GM19324 (cell line): ENCODE results near the gene RHNO1.
"Not testable (repeated sequence)": the region's sequence is repeated elsewhere in the genome, so short reads cannot be mapped to it uniquely, and the experiment has no call there.

ENCODE experiments used
- ATAC-seq: cut with Tn5 transposase; IDR thresholded peaks from one replicate; pipeline ENCODE4 v1.9.1; 2021; ENCODE audit warnings: mild to moderate bottlenecking, moderate library complexity; ENCODE audit not compliant: unreplicated experiment, low FRiP score

The RHNO1 gene

GRCh38 chr12:2858334-2858733 lies 18.7 kb upstream of the RHNO1 start:
- ATAC-seq: no peak

GRCh38 chr12:2858944-2859421 lies 18.0 kb upstream of the RHNO1 start:
- ATAC-seq: no peak

- no peak for ATAC-seq
Observed at GRCh38 chr12:2860170-2860569, 16.9 kb upstream of the RHNO1 start.

- no peak for ATAC-seq
Observed at GRCh38 chr12:2862876-2863275, 14.1 kb upstream of the RHNO1 start.

GRCh38 chr12:2863402-2863801 lies 13.6 kb upstream of the RHNO1 start:
- not testable (repeated sequence) for ATAC-seq

GRCh38 chr12:2864198-2864597 lies 12.8 kb upstream of the RHNO1 start:
- no peak for ATAC-seq

- ATAC-seq: not testable (repeated sequence)
Observed at GRCh38 chr12:2868986-2869632, 7.9 kb upstream of the RHNO1 start.

- ATAC-seq: peak; percentile 14
Observed at GRCh38 chr12:2876431-2877046, 484 bp upstream of the RHNO1 start.

GRCh38 chr12:2877953-2878732 lies 1.1 kb downstream of the RHNO1 start:
- ATAC-seq: no peak

- no peak for ATAC-seq
Observed at GRCh38 chr12:2879853-2880252, 2.8 kb downstream of the RHNO1 start.

GRCh38 chr12:2884810-2885209 lies 7.8 kb downstream of the RHNO1 start:
- ATAC-seq: no peak

GRCh38 chr12:2886768-2887450 lies 9.9 kb downstream of the RHNO1 start:
- no peak for ATAC-seq

GRCh38 chr12:2890001-2890387 lies 13.0 kb downstream of the RHNO1 start:
- ATAC-seq: no peak

- peak; percentile 99 for ATAC-seq
Observed at GRCh38 chr12:2890388-2891239, 13.6 kb downstream of the RHNO1 start, which contains the start of gene TULP3. Gene TULP3, plus strand, starts transcription at chr12:2890891. Its CDS starts 57 bp downstream, at chr12:2890948.

GRCh38 chr12:2891240-2892053 lies 14.4 kb downstream of the RHNO1 start:
- no peak for ATAC-seq

GRCh38 chr12:2892246-2892645 lies 15.2 kb downstream of the RHNO1 start:
- ATAC-seq: no peak

- ATAC-seq: no peak
Observed at GRCh38 chr12:2893007-2893406, 16.0 kb downstream of the RHNO1 start.

GRCh38 chr12:2895051-2895451 lies 18.0 kb downstream of the RHNO1 start:
- ATAC-seq: no peak

GRCh38 chr12:2895511-2895910 lies 18.5 kb downstream of the RHNO1 start:
- ATAC-seq: no peak
